Globus pallidus (tissue), 1 donor: ENCODE measurements around the gene SLC2A4RG.
"Not testable (repeated sequence)": the region's sequence is repeated elsewhere in the genome, so short reads cannot be mapped to it uniquely, and the experiment has no call there.

Source experiments
- DNase-seq: peaks from one replicate; pipeline ENCODE4 v3.0.0-alpha.2; 2015; ENCODE audit warnings: low spot score

Gene SLC2A4RG

DNA sequence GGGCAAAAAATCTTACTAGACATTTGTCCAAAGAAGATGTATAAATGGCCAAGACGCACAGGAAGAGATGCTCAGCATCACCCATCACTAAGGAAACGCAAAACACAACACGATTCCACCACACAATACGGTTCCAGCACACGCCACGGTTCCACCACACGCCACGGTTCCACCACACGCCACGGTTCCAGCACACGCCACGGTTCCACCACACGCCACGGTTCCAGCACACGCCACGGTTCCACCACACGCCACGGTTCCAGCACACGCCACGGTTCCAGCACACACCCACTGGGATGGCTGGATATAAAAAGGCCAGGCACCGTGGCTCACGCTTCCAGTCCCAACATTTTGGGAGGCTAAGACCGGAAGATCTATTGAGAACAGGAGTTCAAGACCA, 37.3 kb downstream of the SLC2A4RG start:
- DNase-seq = not testable (repeated sequence)

DNA sequence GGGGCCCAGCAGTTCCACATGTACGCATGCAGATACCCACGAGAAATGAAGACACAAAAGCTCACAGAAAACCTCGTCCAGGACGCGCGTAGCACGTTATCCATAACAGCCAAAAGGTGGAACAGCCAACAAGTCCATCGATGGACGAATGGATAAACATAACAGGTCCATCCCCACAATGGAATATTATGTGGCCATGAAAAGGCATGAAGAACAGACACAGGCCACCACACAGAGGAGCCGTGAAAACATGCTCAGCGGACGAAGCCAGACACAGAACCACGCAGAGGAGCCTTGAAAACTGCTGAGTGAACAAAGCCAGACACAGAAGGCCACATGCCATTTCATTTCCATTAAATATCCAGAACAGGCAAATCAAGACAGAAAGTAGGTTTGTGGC, 38.0 kb downstream of the SLC2A4RG start:
- no peak for DNase-seq

DNA sequence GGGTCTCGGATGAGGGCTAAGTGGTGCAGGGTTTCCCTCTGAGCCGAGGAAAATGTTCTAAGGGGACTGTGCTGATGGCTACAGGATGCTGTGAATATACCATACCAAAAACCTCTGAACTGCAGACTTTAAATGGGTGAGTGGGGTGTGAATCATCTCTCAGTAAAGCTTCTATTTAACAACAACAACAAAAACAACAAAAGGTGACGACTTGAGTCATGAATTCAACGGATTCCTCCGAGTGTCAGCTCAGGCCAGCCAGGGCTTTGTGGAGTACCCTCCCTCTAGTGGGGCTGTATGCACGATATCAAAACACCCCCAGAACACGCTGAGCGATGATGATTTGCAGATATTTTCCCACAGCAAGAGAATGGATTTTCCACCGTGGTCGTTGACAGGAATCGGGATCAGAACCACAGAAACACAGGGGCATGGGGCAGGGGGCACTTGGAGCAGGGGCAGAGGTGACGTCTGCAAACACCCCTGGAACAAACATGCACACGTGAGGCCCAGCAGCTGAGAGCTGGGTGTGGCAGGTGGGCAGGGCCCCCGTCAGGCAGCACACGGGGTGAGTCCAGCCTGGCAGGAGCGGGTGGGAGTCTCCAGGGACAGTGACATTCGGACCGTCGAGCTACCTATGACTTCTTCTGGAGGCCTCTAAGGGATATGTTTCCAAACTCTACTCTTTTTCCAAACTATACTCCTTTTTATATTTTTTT, 38.6 kb downstream of the SLC2A4RG start:
- DNase-seq = no peak

DNA sequence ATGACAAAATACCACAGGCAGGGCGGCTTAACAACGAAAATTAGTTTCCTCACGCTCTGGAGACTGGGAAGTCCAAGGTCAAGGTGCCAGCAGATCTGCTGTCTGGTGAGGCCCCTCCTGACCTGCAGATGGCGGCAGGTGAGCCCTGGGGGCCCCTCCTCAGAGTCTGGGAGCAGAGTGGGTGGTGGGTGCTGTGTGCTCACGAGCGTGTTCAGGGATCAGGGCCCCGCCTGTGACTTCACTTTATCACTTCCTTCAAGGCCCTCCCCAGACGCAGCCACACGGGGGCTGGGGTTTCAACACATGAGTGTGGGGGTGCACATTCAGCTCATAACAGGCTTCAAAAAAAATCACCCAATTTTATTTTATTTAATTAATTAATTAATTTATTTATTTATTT, 39.3 kb downstream of the SLC2A4RG start:
- no peak for DNase-seq

DNA sequence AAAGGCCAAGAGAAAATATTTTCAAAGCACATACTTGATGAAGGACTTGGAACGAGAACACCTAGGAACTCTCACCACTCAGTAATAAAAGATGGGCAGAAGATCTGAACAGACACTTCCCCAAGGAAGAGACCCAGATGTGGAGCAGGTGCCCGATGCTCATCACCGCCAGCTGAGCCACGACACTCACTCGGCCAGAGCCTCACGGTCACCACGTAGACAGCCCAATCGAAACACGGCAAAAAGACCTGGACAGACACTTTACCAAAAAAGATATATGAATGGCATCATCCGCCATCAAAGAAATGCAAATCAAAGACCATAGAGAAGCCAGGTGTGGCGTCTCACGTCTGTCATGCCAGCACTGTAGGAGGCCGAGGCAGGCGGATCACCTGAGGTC, 41.6 kb downstream of the SLC2A4RG start:
- no peak for DNase-seq

DNA sequence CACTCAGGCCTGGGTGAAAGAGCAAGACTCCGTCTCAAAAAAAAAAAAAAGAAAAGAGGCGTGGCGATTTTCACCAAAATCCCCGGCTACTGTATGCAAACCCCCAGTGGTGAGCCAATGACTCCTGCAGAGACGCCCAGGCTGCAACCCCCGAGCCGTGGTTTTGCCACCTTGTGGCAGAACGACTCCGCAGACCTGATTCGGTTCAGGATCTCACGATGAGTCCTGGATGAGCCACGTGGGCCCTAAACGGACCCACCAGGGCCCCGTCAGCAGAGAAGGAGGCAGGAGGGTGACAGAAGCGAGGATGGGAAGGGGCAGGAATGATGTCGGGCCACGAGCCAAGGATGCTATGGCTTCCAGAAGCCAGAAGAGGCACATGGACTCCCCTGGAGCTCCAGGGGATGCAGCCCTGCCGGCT, 42.5 kb downstream of the SLC2A4RG start:
- no peak for DNase-seq

DNA sequence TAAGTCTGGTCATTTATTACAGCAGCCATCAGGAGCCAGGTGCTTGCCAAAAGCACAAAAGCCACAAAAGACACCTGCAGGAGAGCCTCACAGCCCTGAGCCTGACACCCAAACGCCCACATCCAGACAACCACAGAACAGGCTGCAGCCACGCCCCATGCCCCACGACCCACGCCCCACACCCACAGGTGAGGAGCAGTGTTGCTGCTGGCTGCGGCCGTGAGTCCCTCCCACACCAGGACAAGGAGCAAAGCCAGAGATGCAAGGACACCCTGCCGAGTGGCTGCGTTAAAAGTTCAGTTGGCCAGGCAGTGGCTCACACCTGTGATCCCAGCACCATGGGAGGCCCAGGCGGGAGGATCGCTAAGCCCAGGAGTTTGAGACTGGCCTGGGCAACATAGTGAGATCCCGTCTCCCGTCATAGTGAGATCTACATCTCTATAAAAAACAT, 43.0 kb downstream of the SLC2A4RG start:
- DNase-seq = no peak

DNA sequence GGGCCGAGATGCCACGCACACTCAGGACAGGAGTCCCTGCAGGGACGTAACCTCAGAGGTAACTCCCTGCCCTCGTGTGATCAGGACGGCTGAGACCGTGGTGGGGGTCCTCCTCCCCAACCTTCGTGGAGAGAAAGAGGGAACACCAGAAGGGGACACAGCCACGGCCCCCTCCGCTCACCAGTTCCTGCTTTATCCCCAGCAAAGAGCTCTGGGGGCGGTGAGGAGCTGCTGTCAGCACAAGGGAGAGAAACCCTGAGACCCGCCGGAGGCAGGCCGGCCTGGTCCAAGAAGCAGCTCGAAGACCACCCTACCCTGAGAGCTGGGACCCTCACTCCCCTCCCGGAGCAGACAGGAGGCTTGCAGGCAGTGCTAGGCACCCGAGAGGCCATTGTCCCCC, 44.4 kb downstream of the SLC2A4RG start:
- DNase-seq = no peak

DNA sequence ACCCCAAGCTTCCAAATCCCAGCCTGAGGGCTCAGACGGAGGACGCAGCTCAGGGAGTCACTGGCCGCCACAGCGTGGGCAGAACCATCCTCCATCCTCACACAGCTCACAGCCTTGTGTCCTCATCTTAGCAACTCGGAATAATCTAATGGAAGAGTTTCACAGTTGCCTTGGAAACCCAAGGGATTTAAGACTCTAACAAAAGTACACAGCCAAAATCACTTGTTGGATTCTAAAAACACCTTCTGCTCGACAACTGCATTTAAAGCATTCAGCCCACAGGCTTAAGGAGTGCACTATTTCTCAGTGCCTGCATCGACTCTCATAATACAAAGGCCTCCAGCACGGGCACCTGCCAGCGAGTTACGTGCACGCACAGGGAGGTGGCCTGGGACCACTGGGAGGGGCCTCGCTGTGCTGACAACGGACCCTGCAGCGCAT, 46.1 kb downstream of the SLC2A4RG start:
- no peak for DNase-seq

DNA sequence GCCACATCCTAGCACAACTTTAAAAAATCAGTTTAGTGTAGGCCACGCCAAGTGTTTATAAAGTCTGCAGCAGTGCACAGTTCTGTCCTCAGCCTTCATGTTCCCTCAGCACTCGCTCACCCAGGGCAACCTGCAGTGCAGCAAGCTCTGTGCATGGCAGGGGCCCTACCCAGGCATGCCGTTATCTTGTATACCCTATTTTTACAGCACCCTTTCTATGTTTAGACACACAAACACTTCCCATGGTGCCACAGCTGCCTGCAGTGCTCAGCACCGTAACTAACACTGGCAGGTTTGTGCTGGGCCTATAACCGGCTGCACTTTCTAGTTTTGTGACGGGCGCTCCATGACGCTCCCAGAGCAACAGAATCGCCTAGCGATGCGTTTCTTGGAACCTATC, 47.7 kb downstream of the SLC2A4RG start:
- no peak for DNase-seq

DNA sequence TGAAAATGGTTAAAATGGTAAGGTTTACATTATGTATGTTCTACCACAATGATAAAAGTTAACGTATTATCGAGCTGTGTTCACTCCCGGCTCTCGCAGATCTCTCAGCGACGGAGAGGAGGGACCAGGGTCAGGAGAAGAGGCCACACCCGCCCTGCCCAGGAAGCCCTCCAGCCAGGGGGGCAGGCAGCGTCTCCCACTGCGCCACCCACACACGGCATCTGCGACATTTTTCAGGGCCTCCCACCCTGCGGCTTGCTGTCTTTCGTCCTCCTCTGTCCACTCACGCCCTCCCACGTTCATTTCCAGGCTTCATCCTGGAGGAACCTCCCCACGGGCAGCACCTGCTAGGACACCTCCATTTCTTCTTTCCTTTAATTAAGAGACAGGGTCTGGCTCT, 48.2 kb downstream of the SLC2A4RG start:
- no peak for DNase-seq

DNA sequence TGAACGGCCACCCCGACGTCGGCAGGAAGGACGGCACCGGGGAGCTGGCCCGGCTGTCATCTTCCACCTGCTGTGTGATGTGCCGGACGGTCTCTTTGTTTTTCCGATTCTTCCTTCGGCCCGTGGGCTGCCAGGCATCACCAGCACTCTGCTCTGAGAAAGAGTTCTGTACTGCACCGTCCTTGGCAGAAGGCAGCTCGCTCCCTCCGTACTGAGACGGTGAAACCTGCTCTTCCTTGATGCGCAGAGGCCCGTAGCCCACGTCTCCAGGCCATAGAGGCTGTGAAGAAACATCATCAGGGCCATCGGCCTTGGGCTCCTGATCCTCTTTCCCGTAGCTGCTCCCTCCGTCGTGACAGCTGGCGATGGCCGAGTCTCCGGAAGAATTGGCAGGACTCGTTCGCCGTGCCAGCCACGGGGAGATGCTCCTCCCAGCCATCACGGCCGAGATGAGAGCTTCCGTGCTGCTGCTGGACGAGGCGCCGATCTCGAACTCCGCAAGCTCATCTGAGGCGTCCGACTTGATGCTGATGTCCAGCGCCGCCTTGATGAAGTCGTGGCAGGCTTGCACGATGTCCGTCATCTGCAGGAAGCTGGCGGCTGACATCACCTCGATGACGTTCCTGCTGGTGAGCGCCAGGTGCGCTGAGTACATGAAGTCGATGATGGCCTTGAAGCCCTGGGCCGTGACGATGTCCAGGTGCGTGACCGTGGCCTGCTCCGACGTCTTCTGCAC, 50.4 kb downstream of the SLC2A4RG start:
- DNase-seq = no peak

DNA sequence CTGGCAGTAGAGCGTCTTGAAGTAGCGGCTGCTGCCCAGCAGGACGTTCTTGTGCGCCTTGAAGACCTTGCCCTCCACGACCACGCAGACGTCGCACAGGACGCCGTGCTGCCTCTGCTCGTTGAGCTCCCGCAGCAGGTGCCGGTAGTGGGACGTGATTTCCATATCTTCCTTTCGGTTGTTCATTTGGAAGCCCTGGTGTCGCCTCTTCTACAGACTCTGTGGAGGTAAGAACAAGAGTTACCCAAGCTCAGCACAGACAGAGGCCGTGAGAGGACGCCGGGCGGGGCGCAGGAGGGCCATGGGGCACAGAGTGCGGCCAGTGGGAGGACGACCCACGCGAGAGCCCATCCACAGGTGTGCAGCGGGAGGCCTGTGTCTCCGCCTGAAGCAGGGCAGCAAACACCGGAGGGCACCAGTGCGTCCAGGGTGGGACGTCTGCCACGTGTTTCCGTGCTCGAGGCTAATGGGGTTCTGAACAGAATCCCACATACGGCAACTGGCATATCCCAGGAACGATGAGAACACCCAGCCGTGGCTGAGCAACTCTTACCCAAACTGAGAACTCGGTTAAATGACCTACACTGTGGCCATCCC, 51.1 kb downstream of the SLC2A4RG start:
- DNase-seq = no peak

DNA sequence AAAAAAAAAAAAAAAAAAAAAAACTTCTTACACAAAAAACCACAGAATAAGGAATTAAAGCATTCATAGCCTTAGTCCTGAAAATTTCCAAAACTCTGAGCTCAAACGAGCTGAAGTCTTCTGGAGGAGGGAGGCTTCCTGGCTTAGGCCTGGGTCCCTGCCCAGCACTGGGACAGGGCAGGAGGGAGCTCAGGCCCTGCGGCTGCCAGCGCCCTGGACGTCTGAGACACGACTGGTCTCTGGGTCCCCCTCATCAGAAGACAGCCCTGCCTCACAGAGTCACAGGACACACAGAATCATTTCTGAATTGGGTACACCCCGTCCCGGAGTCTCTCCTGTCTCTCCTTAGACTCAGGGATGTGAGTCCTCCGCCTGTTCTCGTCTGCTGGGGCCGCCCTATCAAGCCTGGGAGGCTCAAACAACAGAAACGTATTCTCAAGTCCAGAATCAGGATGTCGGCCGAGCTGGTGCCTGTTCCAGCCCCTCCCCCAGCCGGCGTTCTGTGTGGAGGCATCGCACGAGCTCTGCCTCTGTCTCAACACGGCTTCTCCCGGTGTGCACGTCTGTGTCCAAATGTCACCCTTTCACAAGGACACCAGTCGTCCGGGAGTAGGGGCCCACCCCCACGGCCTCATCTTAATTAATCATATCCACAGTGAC, 52.1 kb downstream of the SLC2A4RG start:
- DNase-seq = no peak

DNA sequence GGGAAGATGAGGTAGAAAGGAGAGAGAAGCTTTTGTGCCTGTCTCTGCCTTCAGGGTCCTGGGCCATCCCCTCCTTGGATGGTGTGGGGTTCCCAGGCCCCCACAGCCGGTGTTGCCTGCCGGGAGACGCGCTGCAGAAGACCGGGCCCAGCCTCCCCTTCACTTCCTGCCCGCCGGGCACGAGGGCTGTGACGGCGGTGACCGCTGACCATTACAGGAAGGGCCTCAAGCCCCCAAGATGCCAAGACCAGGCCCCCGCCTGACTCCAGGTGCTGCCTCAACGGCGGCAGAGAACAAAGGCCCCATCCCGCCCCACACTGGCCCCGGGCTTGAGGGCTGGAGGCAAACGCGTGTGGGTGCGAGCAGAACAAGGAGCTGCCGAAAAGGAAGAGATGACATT, 53.3 kb downstream of the SLC2A4RG start:
- DNase-seq = no peak
